A549 (cell line): ENCODE results near the gene E2F7.

ENCODE experiments used
- EP300 ChIP-seq, 2 experiments: fragments of >200 bp; sonication (Bioruptor Twin); formaldehyde crosslinking; IDR thresholded peaks; 2 replicates in 1 of 2; 3 replicates in 1 of 2; pipeline ENCODE4 v1.6.1; 2016 to 2017
- KDM1A ChIP-seq: fragments of 200-600 bp; sonication (generic); IDR thresholded peaks from 2 replicates; pipeline ENCODE4 v1.6.1; 2016; ENCODE audit warnings: low read depth, mild to moderate bottlenecking
- ZSCAN20 ChIP-seq: fragments of 250-450 bp; sonication (Bioruptor Pico); IDR thresholded peaks from 2 replicates; pipeline ENCODE4 v1.8.0; 2022; ENCODE audit warnings: mild to moderate bottlenecking, moderate library complexity
- TF ChIP-seq, protein P1 (sequence below): fragments of >200 bp; sonication (Bioruptor Twin); formaldehyde crosslinking; IDR thresholded peaks from 3 replicates; pipeline ENCODE4 v1.5.1; 2016
- TF ChIP-seq, protein P2 (sequence below): IDR thresholded peaks from 2 replicates; pipeline ENCODE4 v1.6.1; 2012

DNA sequence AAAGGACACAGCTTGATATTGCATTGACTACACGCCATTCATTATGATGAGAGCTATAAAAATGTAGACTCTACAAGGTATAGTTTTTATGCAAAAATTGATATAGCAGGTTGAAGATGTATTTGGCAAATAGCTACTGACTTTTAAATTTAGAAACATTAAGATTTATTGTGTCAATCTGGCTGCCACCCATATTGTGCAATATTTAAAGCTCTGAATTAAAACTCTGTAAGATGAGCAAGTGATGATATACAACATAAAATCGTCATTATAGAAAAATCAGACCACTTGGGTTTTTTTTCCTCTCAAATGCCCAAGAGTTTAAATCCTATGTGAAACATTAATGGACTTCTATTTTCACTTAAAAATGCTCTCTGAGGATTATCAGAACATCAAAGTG lies 36.8 kb upstream of the E2F7 start:
- no peak for TF ChIP-seq EP300 (IDR thresholded peaks at IDR 0.05)
- TF ChIP-seq ZSCAN20 (CRISPR knock-in tag), result no peak
- no peak for TF ChIP-seq KDM1A
- TF ChIP-seq, protein P1, sequence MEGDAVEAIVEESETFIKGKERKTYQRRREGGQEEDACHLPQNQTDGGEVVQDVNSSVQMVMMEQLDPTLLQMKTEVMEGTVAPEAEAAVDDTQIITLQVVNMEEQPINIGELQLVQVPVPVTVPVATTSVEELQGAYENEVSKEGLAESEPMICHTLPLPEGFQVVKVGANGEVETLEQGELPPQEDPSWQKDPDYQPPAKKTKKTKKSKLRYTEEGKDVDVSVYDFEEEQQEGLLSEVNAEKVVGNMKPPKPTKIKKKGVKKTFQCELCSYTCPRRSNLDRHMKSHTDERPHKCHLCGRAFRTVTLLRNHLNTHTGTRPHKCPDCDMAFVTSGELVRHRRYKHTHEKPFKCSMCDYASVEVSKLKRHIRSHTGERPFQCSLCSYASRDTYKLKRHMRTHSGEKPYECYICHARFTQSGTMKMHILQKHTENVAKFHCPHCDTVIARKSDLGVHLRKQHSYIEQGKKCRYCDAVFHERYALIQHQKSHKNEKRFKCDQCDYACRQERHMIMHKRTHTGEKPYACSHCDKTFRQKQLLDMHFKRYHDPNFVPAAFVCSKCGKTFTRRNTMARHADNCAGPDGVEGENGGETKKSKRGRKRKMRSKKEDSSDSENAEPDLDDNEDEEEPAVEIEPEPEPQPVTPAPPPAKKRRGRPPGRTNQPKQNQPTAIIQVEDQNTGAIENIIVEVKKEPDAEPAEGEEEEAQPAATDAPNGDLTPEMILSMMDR, result no peak
- TF ChIP-seq, protein P2, sequence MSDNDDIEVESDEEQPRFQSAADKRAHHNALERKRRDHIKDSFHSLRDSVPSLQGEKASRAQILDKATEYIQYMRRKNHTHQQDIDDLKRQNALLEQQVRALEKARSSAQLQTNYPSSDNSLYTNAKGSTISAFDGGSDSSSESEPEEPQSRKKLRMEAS, result no peak
